Measurements from ENCODE around the gene TTLL8. TPM values are rescaled to one million over a fixed set of nuclear protein-coding genes. Genes with fewer than 3 reads are reported as not detected.

Gene TTLL8
- total RNA-seq, 1 experiment from 2014 or later: not detected

- TF ChIP-seq MAX (IDR thresholded peaks at IDR 0.05) (peak; percentile 99), ZBTB33 (IDR thresholded peaks at IDR 0.05; ENCODE audit: extremely low read depth, insufficient replicate concordance, low read length) (no peak), EGR1 (IDR thresholded peaks at IDR 0.05; ENCODE audit: low read depth) (peak; percentile 67), POLR2A (IDR thresholded peaks at IDR 0.05; ENCODE audit: borderline replicate concordance, extremely low read depth, insufficient read depth, insufficient read length) (peak; percentile 68), ATF3 (IDR thresholded peaks at IDR 0.05) (no peak)
These were observed 87.4 kb downstream of the TTLL8 start (continued) for GRCh38 chr22:49970528-49971231.

GRCh38 chr22:49969751-49970527 lies 88.2 kb downstream of the TTLL8 start:
- H3K9me2 ChIP-seq (ENCODE audit: insufficient read depth): no peaks in the 10 kb centered on the region
- no TSS peak for BruUV-seq (replicated peaks)
- H3K9ac ChIP-seq (ENCODE audit: low read length): peak overlapping the region; percentile 85
- peak overlapping the region; percentile 70 for H3K27ac ChIP-seq (ENCODE audit: low read depth, low read length)
- H3K9me3 ChIP-seq (ENCODE audit: control insufficient read depth in 1 of 2, insufficient read depth in 1 of 2, low read depth in 1 of 2, low read length in 2 of 2): no peaks in the 10 kb centered on the region
- H3K79me2 ChIP-seq (ENCODE audit: insufficient read depth, low read length): peaks cover 5% of the 10 kb centered on the region; the same call in 1 of the 2 replicates
- H3K4me1 ChIP-seq (ENCODE audit: control insufficient read depth in 1 of 2, insufficient read depth in 2 of 2, low read length in 2 of 2): peaks cover 37 to 74% of the 10 kb centered on the region in 2 experiments
- CTCF ChIA-PET: interaction anchor here (1.5 kb wide), 1 partner anchor 8 kb away, joined by 3 read pairs; no protein-coding TSS in a partner anchor
- DNase-seq (ENCODE audit: low read depth, low spot score) (no peak), ATAC-seq (no peak)
- H2AFZ ChIP-seq (ENCODE audit: low read depth, low read length, poor library complexity, severe bottlenecking): no peak overlapping the region
- no peaks in the 10 kb centered on the region for H3K27me3 ChIP-seq (ENCODE audit: insufficient read depth, low read length)
- POLR2A ChIA-PET: interaction anchor here (1.1 kb wide), 1 partner anchor 34 kb away, joined by 3 read pairs; no protein-coding TSS in a partner anchor
- H3K4me2 ChIP-seq (ENCODE audit: low read length): peak overlapping the region; percentile 95
- H3K4me3 ChIP-seq (replicated peaks in 1 of 2; ENCODE audit: low read depth in 1 of 2, low read length in 2 of 2): peak overlapping the region in 1 of 2 experiments; percentile 67; a peak in 2 of 4 replicates
- RAD21 ChIA-PET (ENCODE audit: low non-redundant PET in 1 of 2, low total read pairs in 2 of 2, uncharacterized antibody in 2 of 2, unreplicated experiment in 2 of 2): interaction anchor here in 1 of 2 experiments (1.0 kb wide), 1 partner anchor 39 kb away, joined by 6 read pairs; no protein-coding TSS in a partner anchor
- H3K36me3 ChIP-seq (ENCODE audit: control insufficient read depth in 1 of 2, insufficient read depth in 2 of 2, low read length in 2 of 2): no peaks in the 10 kb centered on the region; a peak in 1 of 4 replicates
- intact Hi-C loops (cut with micrococcal nuclease): no loop called here
- no peaks in the 10 kb centered on the region for H4K20me1 ChIP-seq (ENCODE audit: insufficient read depth)
- TF ChIP-seq ZNF274 (IDR thresholded peaks at IDR 0.05; ENCODE audit: low read depth, low read length) (no peak), TCF7L2 (IDR thresholded peaks at IDR 0.05; ENCODE audit: borderline replicate concordance, extremely low read depth, insufficient read depth, insufficient read length) (no peak), FOSL1 (IDR thresholded peaks at IDR 0.05; ENCODE audit: low read depth) (no peak), CBX3 (IDR thresholded peaks at IDR 0.05; ENCODE audit: low read depth) (no peak), ZFX (IDR thresholded peaks at IDR 0.05) (no peak), POLR2A (IDR thresholded peaks at IDR 0.05; ENCODE audit: borderline replicate concordance, extremely low read depth, insufficient read depth, insufficient read length) (no peak), ZBTB33 (IDR thresholded peaks at IDR 0.05; ENCODE audit: extremely low read depth, insufficient replicate concordance, low read length) (no peak), EZH2 (IDR thresholded peaks at IDR 0.05) (no peak), JUND (IDR thresholded peaks at IDR 0.05) (no peak), MAX (IDR thresholded peaks at IDR 0.05) (no peak), ATF3 (IDR thresholded peaks at IDR 0.05) (no peak), CTCF (IDR thresholded peaks at IDR 0.05 in 2 of 3, conservative IDR thresholded peaks at IDR 0.05 in 1 of 3; ENCODE audit: borderline replicate concordance in 1 of 3, insufficient read depth in 1 of 3, low read depth in 2 of 3, low read length in 2 of 3) (no peak)

Data from HCT116 (cell line).